IPS-NIHi11 (cell line): ENCODE results near the gene KRTAP10-12.

Experiments used
- DNase-seq: peaks from one replicate; pipeline ENCODE4 v3.0.0; 2012; ENCODE audit warnings: mixed read lengths, low spot score

The KRTAP10-12 gene

DNA sequence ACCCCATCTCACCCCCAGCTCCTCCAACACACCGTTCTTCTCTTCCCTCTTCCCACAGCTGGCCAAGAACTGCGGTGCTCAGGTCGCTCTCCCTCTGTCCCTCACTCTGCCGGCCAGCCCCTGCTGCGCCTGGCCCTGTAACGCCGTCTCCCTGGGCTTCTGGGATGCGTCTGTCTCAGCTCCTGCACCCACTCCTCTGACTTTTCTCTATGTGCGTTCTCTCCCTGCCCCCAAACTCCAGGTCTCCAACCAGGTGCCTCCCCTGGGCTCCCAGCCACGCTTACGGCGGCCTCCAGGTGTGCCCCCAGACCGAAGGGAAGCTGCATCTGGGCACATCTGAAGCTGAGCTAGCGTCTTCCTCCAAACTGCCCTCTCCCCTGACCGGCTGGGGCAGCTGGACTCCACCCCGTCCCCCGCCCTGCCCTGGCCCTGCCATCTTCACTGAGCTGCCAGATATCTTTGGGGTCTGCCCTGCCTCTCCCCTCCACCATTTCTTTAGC is 2.6 kb downstream of the KRTAP10-12 start:
- DNase-seq = no peak

DNA sequence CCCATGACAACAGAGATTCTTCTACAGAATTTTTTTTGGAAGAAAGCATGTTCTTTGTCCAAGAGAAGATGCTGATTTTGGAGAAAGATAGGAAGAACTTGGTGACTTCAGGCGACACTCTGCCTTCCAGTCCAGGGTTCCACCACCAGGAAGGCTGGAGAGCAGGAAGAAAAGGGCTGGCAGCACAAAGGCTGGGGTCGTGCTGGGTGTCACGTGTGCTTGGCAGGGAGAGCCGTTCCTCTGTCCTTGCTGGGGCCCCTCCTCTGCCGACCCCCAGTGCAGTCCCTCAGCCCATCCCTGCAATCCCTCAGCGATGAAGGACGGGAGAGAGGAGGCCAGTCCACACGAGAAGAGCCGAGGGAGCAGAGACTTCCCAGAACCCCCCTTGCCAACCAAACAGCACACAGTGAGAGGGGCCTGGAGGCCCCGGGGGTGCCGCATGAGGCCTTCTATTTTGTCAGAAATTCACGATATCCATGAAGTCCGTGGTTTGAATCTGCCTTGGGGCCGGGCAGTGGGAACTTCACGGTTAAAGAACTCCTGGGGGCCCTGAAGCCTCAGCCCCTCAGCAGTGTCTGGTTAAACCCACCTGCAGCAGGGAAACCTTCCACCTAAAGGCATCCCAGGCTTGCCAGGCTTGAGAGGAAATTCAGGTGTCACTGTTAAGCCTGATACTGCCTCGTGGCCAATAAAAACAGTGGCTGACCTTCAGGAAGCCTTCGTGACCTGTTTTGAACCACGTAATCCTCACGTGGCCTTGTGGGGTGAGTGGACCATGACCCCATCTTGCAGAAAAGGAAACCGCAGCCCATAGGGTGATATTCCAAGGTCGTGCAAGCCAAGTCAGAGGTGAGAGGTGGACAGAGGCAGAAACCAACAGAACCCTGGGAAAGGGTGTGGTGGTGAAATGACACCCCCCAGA is 3.4 kb downstream of the KRTAP10-12 start:
- DNase-seq = no peak

GRCh38 chr21:44701023-44701400 is 4.0 kb downstream of the KRTAP10-12 start:
- no peak for DNase-seq

- no peak for DNase-seq
Measured at GRCh38 chr21:44701541-44701940, 4.6 kb downstream of the KRTAP10-12 start.

GRCh38 chr21:44702111-44702972 is 5.4 kb downstream of the KRTAP10-12 start:
- DNase-seq = no peak

DNA sequence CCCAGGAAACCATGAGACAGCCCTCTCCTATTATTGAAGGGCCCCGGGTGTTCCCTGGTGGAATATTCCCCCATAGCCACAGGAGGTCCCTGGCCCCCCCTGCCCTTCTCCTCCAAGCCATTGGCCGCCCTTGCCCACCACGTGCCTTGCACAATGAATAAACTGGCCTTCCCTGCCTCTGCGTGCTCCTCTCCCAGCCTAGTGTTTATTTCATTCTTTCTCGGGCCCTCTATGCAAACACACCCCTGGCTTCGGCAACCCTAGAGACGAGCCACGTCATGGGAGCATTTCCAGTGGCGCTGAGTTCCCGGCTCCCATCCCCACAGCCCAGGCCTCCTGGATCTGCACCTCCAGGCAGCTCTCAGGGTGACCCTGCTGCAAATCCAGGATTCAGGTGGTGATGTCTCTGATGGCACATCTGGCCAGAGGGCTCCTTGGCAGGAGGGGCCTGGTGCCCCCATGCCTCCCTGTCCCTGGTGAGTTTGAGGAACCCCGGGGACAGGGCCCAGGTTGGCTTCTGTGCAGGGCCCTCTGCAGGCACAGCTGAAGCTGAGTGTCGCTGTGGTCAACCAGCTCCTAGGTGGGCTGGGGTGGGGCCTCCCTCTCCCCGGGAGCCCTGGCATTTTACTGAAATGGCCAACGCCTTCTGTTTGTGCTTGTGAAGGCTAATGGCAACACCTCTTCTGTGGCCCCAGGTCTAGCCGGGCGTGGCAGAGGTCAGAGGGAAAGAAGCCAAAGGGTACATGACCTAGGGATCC is 6.2 kb downstream of the KRTAP10-12 start:
- DNase-seq = no peak

- no peak for DNase-seq
Measured at GRCh38 chr21:44703731-44704635, 7.0 kb downstream of the KRTAP10-12 start.

- DNase-seq = no peak
Measured at GRCh38 chr21:44704636-44705001, 7.6 kb downstream of the KRTAP10-12 start.

DNA sequence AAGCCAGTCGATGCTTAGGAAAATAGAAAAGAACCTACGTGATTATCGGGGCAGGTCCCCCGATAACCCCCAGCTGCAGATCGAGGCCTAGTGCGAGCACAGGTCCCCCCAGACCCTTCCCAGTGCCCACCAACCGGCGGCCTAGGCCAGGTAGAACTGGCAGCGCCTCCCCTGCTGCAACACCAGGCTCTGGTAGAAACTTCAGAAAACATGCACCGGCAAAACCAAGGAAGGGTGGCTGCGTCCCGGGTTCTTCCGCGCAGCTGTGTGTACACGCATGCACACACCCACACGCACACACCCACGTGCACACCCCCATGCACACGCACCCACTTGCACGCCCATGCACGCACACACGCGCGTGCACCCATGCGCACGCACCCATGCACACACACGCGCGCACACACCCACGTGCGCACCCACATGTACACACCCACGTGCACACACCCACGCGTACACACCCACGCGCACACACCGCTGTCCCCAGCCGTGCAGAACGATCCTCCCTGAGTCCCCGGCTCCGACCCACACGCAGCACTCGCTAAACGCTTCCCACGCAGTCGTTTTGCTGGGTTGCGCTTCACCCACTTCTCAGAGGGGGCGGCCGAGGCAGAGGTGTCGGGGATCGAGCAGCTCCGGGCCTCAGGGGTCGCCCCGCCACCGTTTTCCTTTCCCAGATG is 9.2 kb downstream of the KRTAP10-12 start:
- no peak for DNase-seq

DNA sequence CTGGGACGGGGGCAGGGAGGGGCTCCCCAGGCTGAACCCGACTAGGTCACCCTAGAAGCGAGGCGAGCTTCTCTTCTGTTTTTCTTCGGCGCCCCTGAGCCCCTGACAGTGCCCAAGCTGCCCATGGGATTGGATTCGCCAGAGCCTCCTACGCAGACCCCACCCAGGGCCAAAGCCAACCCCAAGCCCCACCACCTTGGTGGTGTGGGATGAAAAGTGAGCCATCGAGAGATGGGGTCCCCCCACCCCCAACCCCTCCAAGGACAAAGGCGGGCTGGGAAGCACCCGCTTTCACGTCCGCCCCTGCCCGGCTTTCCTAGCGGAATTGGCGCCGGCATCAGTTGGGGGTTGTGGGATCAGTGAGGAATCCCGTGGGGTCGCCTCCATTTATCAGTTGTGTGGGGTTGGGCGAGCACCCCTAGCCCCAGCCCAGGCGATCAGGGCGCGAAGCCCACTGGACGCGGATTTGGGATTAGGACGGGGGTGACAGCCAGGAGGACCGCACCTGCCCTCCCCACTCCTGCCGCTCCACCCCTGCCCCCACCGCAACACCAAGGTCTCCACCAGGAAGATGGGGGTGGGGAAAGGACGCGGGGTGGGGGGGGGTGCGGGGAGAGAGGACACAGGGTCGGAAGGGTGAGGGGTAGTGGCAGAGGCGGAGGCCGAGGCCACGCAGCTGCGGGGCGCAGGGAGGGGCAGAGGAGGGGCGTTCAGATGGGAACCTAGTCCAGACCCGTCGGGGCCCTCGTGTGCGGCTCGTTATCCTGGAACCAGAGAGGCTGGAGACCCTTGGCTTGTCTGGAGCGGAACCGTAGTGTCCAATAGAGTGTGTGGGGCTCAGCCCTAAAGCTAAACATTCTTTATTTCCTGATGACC is 10.0 kb downstream of the KRTAP10-12 start:
- no peak for DNase-seq

DNA sequence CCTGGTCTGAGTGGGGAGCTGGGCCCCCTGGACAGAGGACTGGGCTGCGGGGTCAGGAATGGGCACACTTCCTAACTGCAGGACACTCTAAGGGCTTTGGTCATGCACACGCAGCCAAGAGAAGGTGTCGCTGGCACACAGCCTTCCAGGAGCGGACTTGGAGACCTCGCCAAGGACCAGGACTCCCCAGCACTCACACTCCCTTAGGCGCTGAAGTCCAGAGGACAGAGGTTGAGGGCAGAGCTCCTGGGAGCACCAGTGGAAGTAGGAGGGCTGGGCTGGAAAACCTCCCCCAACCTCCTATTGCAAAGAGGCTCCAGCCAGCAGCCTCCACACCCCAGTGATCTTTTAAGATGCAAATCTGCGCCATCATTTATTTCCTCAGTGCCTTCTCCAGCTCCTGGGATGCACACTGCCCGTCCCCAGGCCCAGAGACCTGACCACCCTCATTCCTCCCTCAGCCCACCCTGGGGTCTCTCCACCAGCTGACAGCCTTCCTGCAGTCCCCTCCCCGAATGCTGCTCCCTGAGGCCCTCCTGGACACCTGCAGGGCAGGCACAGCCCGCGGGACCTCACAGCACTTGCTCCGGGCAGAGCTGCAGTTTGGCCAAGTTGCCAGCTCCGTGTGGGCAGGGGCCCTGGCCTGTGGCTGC is 11.4 kb downstream of the KRTAP10-12 start:
- no peak for DNase-seq

DNA sequence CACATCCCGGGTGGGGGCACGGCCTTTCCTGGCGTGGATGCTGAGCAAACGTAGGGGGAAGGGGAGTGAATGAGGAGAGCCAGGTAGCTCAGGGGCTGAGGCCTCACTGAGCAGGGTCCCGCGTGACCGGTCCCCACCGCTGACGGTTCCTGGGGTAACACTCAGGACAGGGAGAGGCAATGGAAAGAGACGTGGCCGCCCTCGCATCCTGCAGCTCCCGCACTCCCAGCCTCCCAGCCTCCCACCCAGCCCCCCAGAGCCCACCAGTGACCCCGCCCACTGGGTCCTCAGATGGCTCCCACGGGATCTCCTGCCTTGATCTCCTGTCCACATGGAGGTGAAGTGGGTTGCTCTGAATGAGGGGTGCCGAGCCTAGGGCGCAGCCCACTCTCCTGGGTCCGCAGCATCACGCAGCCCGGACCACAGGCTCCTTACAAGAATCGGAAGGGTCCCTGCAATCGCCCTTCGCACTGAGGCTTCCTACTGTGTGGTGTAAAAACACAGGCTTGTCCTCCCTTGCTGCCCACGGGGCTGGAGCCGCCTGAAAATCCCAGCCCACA is 12.0 kb downstream of the KRTAP10-12 start:
- DNase-seq = no peak

GRCh38 chr21:44709426-44710293 is 12.7 kb downstream of the KRTAP10-12 start:
- no peak for DNase-seq

GRCh38 chr21:44710294-44710665 is 13.3 kb downstream of the KRTAP10-12 start:
- DNase-seq = no peak

DNA sequence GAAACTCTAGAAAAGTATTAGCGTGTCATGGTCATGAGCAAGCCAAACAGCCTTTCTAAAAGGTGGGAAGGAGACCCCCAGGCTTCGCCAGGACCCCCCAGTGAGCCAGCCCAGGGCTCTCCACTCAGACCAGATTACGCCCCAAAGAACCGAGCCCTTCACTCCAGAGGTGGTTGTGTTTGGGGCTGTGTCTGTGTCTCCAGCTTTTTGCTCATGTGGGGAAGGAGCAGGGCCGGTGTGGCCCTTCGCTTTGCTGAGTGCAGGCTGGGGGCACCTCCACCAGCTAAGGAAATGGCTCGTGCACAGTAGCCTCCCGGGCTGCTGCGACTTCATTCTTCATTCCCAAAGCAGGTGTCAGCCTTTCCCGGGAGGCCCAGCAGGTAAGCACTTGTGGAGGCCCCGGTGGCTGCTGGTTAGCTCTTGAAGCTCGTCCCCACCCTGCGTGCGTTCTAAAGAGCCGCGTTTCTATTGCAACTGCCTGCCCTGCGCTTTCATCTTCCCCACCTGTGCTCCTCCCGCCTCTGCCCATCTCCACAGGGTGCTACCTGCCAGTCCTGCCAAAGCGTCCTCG is 13.9 kb downstream of the KRTAP10-12 start:
- no peak for DNase-seq

DNA sequence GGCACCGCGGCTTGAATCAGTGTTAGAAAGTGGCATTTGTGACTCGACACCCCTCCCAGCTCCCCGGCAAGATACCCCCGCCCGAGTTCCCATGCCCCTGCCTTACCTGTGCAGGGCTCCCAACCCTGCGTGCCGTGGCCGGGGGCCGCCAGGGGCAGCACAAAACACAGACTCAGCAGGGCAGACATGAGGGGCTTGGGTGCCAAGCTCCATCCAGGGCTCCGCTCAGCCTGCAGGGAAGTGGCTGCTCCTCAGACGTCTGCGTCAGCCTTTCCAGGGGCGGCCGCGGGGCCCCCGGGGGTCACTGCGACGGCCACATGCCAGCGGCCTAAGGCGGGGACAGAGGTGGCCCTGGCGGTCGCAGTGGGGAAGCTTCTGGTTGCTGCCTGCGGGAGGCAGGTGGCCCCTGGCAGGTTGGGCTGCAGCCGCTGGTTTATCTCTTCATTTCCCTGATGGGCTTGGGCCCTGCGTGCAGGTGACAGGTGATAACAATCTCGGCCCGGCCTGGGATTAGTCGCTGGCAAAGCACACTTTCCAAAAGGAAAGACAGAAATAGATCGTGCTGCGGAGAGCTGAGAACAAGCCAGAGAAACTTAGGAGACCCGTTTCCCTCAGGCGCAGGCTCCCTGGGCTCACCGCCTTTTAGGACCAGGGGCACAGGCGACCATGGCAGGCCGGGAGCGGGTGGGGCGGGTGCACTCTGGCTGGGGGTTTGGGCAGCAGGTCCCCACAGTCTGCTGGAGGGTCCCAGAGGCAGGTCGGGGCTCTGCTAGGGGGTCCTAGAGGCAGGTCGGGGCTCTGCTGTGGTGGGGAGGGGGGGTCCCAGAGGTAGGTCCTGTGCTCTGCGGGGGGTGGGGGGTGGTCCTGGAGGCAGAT is 14.6 kb downstream of the KRTAP10-12 start, which contains the start of gene TSPEAR:
TSPEAR (minus strand) TSS at position 246 of the 876 bp plus-strand sequence; CDS start at position 188, 58 bp downstream.
- no peak for DNase-seq
